OCI-LY1 (cell line): ENCODE data around the gene GRM7.

Source experiments
- EZH2 ChIP-seq: fragments of 200-600 bp; sonication (generic), shearing (Covaris generic); IDR thresholded peaks from 2 replicates; pipeline ENCODE4 v1.8.0; 2017; ENCODE audit warnings: borderline replicate concordance, mixed run types, mild to moderate bottlenecking, antibody characterized with exemption, low read length, moderate library complexity, mixed read lengths
- TF ChIP-seq, protein P1 (sequence below): fragments of 200-600 bp; sonication (generic), shearing (Covaris generic); IDR thresholded peaks from 2 replicates; pipeline ENCODE4 v1.5.1; 2017; ENCODE audit warnings: mild to moderate bottlenecking, antibody characterized with exemption, low read length, moderate library complexity, mixed read lengths

DNA sequence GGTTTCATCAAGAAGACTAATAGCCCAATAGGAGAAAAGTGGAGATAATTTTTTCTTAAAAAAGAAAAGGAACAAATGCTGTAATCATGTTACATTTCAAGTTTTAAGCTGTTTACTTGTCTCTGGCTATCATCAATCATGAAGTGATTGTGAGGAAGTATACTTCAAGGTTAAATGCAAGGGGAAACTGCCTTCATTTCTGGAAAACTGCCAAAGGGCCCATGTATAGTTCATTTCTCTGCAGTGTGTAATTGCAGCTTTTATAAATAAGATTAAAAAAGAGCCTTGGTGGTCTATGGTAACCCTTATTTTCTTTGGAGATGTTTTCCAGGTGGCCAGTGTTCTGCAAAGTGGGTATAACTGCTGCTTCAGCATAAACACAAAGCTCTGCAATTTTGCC is 101.9 kb downstream of the GRM7 start:
- TF ChIP-seq, protein P1, sequence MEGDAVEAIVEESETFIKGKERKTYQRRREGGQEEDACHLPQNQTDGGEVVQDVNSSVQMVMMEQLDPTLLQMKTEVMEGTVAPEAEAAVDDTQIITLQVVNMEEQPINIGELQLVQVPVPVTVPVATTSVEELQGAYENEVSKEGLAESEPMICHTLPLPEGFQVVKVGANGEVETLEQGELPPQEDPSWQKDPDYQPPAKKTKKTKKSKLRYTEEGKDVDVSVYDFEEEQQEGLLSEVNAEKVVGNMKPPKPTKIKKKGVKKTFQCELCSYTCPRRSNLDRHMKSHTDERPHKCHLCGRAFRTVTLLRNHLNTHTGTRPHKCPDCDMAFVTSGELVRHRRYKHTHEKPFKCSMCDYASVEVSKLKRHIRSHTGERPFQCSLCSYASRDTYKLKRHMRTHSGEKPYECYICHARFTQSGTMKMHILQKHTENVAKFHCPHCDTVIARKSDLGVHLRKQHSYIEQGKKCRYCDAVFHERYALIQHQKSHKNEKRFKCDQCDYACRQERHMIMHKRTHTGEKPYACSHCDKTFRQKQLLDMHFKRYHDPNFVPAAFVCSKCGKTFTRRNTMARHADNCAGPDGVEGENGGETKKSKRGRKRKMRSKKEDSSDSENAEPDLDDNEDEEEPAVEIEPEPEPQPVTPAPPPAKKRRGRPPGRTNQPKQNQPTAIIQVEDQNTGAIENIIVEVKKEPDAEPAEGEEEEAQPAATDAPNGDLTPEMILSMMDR: no peak
- TF ChIP-seq EZH2: no peak
